GOT3 (cell line): Measurements from ENCODE around the gene NAT16.
"Not testable (repeated sequence)": the region's sequence is repeated elsewhere in the genome, so short reads cannot be mapped to it uniquely, and the experiment has no call there.

Experiments
- DNase-seq: peaks from one replicate; lab custom pipeline; 2025; ENCODE audit warnings: mixed read lengths; lab: John Stamatoyannopoulos, UW

Gene NAT16

GRCh38 chr7:101180130-101180755 lies at the start of gene NAT16:
Gene NAT16 (minus strand): TSS chr7:101180293. CDS start chr7:101174807, 5,486 bp downstream.
- no peak for DNase-seq

GRCh38 chr7:101226721-101227120 lies 46.6 kb upstream of the NAT16 start:
- DNase-seq, result no peak

- DNase-seq, result no peak
Measured at GRCh38 chr7:101225650-101226049, 45.6 kb upstream of the NAT16 start.

- no peak for DNase-seq
Measured at GRCh38 chr7:101223528-101223927, 43.4 kb upstream of the NAT16 start.

- no peak for DNase-seq
Measured at GRCh38 chr7:101222275-101222830, 42.3 kb upstream of the NAT16 start.

GRCh38 chr7:101220295-101220694 lies 40.2 kb upstream of the NAT16 start:
- no peak for DNase-seq

- DNase-seq, result no peak
Measured at GRCh38 chr7:101218236-101219125, 38.4 kb upstream of the NAT16 start.

GRCh38 chr7:101217388-101218235 lies 37.5 kb upstream of the NAT16 start, which contains the start of the genes PLOD3 and ZNHIT1:
Gene PLOD3 (minus strand): TSS chr7:101217581. CDS start chr7:101217274, 307 bp downstream.
Gene ZNHIT1 (plus strand): TSS chr7:101218165. CDS start chr7:101218196, 31 bp downstream.
- peak; percentile 82 for DNase-seq

GRCh38 chr7:101216860-101217387 lies 36.8 kb upstream of the NAT16 start:
- DNase-seq, result no peak

GRCh38 chr7:101216001-101216859 lies 36.1 kb upstream of the NAT16 start:
- no peak for DNase-seq

- DNase-seq, result no peak
Measured at GRCh38 chr7:101212014-101212413, 31.9 kb upstream of the NAT16 start.

- no peak for DNase-seq
Measured at GRCh38 chr7:101211501-101211900, 31.4 kb upstream of the NAT16 start.

- no peak for DNase-seq
Measured at GRCh38 chr7:101210143-101210542, 30.1 kb upstream of the NAT16 start.

GRCh38 chr7:101208794-101209193 lies 28.7 kb upstream of the NAT16 start:
- no peak for DNase-seq

- DNase-seq, result no peak
Measured at GRCh38 chr7:101207459-101207858, 27.4 kb upstream of the NAT16 start.

- no peak for DNase-seq
Measured at GRCh38 chr7:101206665-101207042, 26.6 kb upstream of the NAT16 start.

GRCh38 chr7:101205901-101206664 lies 26.0 kb upstream of the NAT16 start:
- no peak for DNase-seq

- not testable (repeated sequence) for DNase-seq
Measured at GRCh38 chr7:101203740-101204738, 23.9 kb upstream of the NAT16 start.

GRCh38 chr7:101202603-101202918 lies 22.5 kb upstream of the NAT16 start:
- no peak for DNase-seq
